ENCODE measurements around the gene SLC44A3. TPM values are rescaled to one million over a fixed set of nuclear protein-coding genes. Genes with fewer than 3 reads are reported as not detected.

SLC44A3 gene
- polyA plus RNA-seq, 3 donors: not detected

GRCh38 chr1:94772230-94772641 is 47.9 kb upstream of the SLC44A3 start:
- Histone ChIP-seq H3K27me3 (ENCODE audit: control insufficient read depth in 2 of 2, insufficient read depth in 2 of 2, low read length in 2 of 2) (no peaks in the 10 kb centered on the region), H3K36me3 (replicated peaks in 1 of 2; ENCODE audit: control insufficient read depth in 1 of 2, insufficient read depth in 2 of 2, low read length in 2 of 2) (no peaks in the 10 kb centered on the region), H3K4me3 (replicated peaks in 1 of 3; ENCODE audit: low read depth in 2 of 3, low read length in 3 of 3) (no peak overlapping the region), H3K79me2 (ENCODE audit: insufficient read depth, low read length) (no peaks in the 10 kb centered on the region), H3K4me1 (ENCODE audit: control insufficient read depth in 1 of 2, insufficient read depth in 2 of 2, low read length in 2 of 2) (peaks cover 42 to 44% of the 10 kb centered on the region in 2 donors), H3K9me3 (replicated peaks in 1 of 2; ENCODE audit: control insufficient read depth in 1 of 2, insufficient read depth in 1 of 2, low read length in 2 of 2) (peaks cover 7 to 8% of the 10 kb centered on the region in 2 donors), H3K9ac (ENCODE audit: insufficient read depth, low read length, poor library complexity, severe bottlenecking) (no peak overlapping the region), H4K20me1 (ENCODE audit: insufficient read depth, low read length) (no peaks in the 10 kb centered on the region), H3K4me2 (replicated peaks; ENCODE audit: extremely low read depth, low read length, poor library complexity, severe bottlenecking) (no peak overlapping the region), H3K27ac (ENCODE audit: low read depth in 1 of 2, low read length in 2 of 2) (no peak overlapping the region), H2AFZ (ENCODE audit: insufficient read depth, low read depth, low read length, poor library complexity, severe bottlenecking) (no peak overlapping the region)
- peak in 1 of 3 donors; percentile 57 for DNase-seq
- H3K27me3 Mint-ChIP-seq (ENCODE audit: low read depth in 3 of 3): peaks cover 0 to 2% (median 0%) of the 10 kb centered on the region in 3 donors
- 40% methylated on average over 1 of the region's 5 CpGs for WGBS (ENCODE audit: insufficient coverage)
- H3K27ac Mint-ChIP-seq: peak overlapping the region in 3 of 7 donors; percentile 46 to 62 (median 54)
- intact Hi-C loops (cut with micrococcal nuclease): loop anchor here in 1 of 2 donors (10.0 kb wide), 1 partner anchor 167 kb away; no protein-coding TSS in a partner anchor
- H3K9me3 Mint-ChIP-seq: peaks cover 0 to 11% (median 7%) of the 10 kb centered on the region in 7 donors
- peaks cover 1 to 3% of the 10 kb centered on the region in 2 donors for H3K36me3 Mint-ChIP-seq
- H3K4me3 Mint-ChIP-seq: no peak overlapping the region
- no peak for TF ChIP-seq CTCF (IDR thresholded peaks at IDR 0.05)
- peaks cover 38% of the 10 kb centered on the region for H3K4me1 Mint-ChIP-seq

GRCh38 chr1:94772845-94773244 is 47.3 kb upstream of the SLC44A3 start:
- Histone ChIP-seq H3K36me3 (replicated peaks in 1 of 2; ENCODE audit: control insufficient read depth in 1 of 2, insufficient read depth in 2 of 2, low read length in 2 of 2) (no peaks in the 10 kb centered on the region), H3K4me2 (replicated peaks; ENCODE audit: extremely low read depth, low read length, poor library complexity, severe bottlenecking) (no peak overlapping the region), H3K9me3 (replicated peaks in 1 of 2; ENCODE audit: control insufficient read depth in 1 of 2, insufficient read depth in 1 of 2, low read length in 2 of 2) (peaks cover 7 to 8% of the 10 kb centered on the region in 2 donors), H3K27ac (ENCODE audit: low read depth in 1 of 2, low read length in 2 of 2) (no peak overlapping the region), H3K27me3 (ENCODE audit: control insufficient read depth in 2 of 2, insufficient read depth in 2 of 2, low read length in 2 of 2) (no peaks in the 10 kb centered on the region), H3K4me3 (replicated peaks in 1 of 3; ENCODE audit: low read depth in 2 of 3, low read length in 3 of 3) (no peak overlapping the region), H3K4me1 (ENCODE audit: control insufficient read depth in 1 of 2, insufficient read depth in 2 of 2, low read length in 2 of 2) (peaks cover 37 to 38% of the 10 kb centered on the region in 2 donors), H2AFZ (ENCODE audit: insufficient read depth, low read depth, low read length, poor library complexity, severe bottlenecking) (no peak overlapping the region), H4K20me1 (ENCODE audit: insufficient read depth, low read length) (no peaks in the 10 kb centered on the region), H3K79me2 (ENCODE audit: insufficient read depth, low read length) (no peaks in the 10 kb centered on the region), H3K9ac (ENCODE audit: insufficient read depth, low read length, poor library complexity, severe bottlenecking) (no peak overlapping the region)
- H3K36me3 Mint-ChIP-seq: peaks cover 1 to 3% of the 10 kb centered on the region in 2 donors
- WGBS (ENCODE audit: insufficient coverage): no CpG with 5 or more reads among the region's 3 CpGs
- H3K27ac Mint-ChIP-seq: peak overlapping the region in 3 of 7 donors; percentile 45 to 68 (median 46)
- H3K9me3 Mint-ChIP-seq: peaks cover 0 to 11% (median 7%) of the 10 kb centered on the region in 7 donors
- peak overlapping the region in 1 of 2 donors; percentile 55 for H3K4me3 Mint-ChIP-seq
- peaks cover 33% of the 10 kb centered on the region for H3K4me1 Mint-ChIP-seq
- H3K27me3 Mint-ChIP-seq (ENCODE audit: low read depth in 3 of 3): peaks cover 0 to 2% (median 0%) of the 10 kb centered on the region in 3 donors
- no peak for TF ChIP-seq CTCF (IDR thresholded peaks at IDR 0.05)
- intact Hi-C loops (cut with micrococcal nuclease): loop anchor here in 1 of 2 donors (10.0 kb wide), 1 partner anchor 168 kb away; no protein-coding TSS in a partner anchor
- DNase-seq: peak in 1 of 3 donors; percentile 50
